Camera-type eye (tissue), 1 donor: ENCODE results near the gene CNOT11. TPM values are rescaled to one million over a fixed set of nuclear protein-coding genes. Genes with fewer than 3 reads are reported as not detected.

Source experiments
- total RNA-seq: library from RNA; depleted of rRNA; stranded (reverse); fragments of >200 nt; gene quantifications from one replicate; pipeline ENCODE4 v1.2.3, GENCODE V29; 2014

CNOT11 gene
- 17.7 TPM for total RNA-seq

GRCh38 chr2:101252408-101253012, at the start of gene CNOT11:
TSS of gene CNOT11 (plus strand) at chr2:101252886. CDS start at chr2:101252965, 79 bp downstream.

GRCh38 chr2:101308432-101309210, 55.9 kb downstream of the CNOT11 start, which contains the start of gene RNF149:
TSS of gene RNF149 (minus strand) at chr2:101308701. CDS start at chr2:101308588, 113 bp downstream.

Other genes starting within 250 kb of the CNOT11 start
- 20.8 TPM for gene TBC1D8, start 101.5 kb upstream of the CNOT11 start, total RNA-seq
- 82.6 TPM for gene RNF149, start 55.8 kb downstream of the CNOT11 start, total RNA-seq
- 2.8 TPM for gene CREG2, start 134.6 kb downstream of the CNOT11 start, total RNA-seq
- 1.5 TPM for gene RFX8, start 222.2 kb downstream of the CNOT11 start, total RNA-seq